Transverse colon (tissue), 4 donors: Measurements from ENCODE around the gene NEURL1. TPM values are rescaled to one million over a fixed set of nuclear protein-coding genes. Genes with fewer than 3 reads are reported as not detected.

Source experiments
- DNase-seq: peaks from one replicate; pipeline ENCODE4 v3.0.0-alpha.2; 2019
- H3K27ac ChIP-seq, 4 donors: fragments of 200-600 bp; sonication (generic); 2 replicates each; pipeline ENCODE4 v1.5.1; 2016 to 2018; ENCODE audit warnings: inconsistent platforms in 4 of 4
- H3K27me3 ChIP-seq: fragments of 200-600 bp; sonication (generic); 2 replicates; pipeline ENCODE4 v1.5.1; 2017; ENCODE audit warnings: inconsistent platforms
- H3K36me3 ChIP-seq, 4 donors: fragments of 200-600 bp; sonication (generic); 2 replicates each; pipeline ENCODE4 v1.5.1; 2017 to 2019; ENCODE audit warnings: inconsistent platforms in 4 of 4
- H3K4me1 ChIP-seq, 4 donors: fragments of 200-600 bp; sonication (generic); 2 replicates each; pipeline ENCODE4 v1.5.1; 2017 to 2020; ENCODE audit warnings: inconsistent platforms in 4 of 4
- H3K4me3 ChIP-seq, 4 donors: fragments of 200-600 bp; sonication (generic); 1 replicate in 1 of 4; 2 replicates in 3 of 4; pipeline versions ENCODE4 v1.5.1 to v1.6.1; 2017 to 2019; ENCODE audit warnings: inconsistent platforms in 4 of 4
- H3K9me3 ChIP-seq, 2 donors: fragments of 200-600 bp; sonication (generic); 2 replicates each; pipeline ENCODE4 v1.5.1; 2017 to 2019; ENCODE audit warnings: inconsistent platforms in 2 of 2
- EP300 ChIP-seq: sonication (generic); formaldehyde crosslinking; IDR thresholded peaks from one replicate; pipeline ENCODE4 v1.6.1; 2017; ENCODE audit warnings: antibody characterized with exemption, low read depth
- POLR2A ChIP-seq: fragments of 450-650 bp; IDR thresholded peaks from one replicate; pipeline ENCODE4 v1.6.1; 2016; ENCODE audit warnings: antibody characterized with exemption, mild to moderate bottlenecking, moderate library complexity
- POLR2AphosphoS5 ChIP-seq, 3 donors: sonication (generic); formaldehyde crosslinking; IDR thresholded peaks; one replicate each; pipeline ENCODE4 v1.6.1; 2016; ENCODE audit warnings: antibody characterized with exemption in 3 of 3
- WGBS, 2 donors: methylation state at CpG; one replicate each; pipeline ENCODE4 v1.1.5; 2018; ENCODE audit warnings: low coverage in 1 of 2; 5-methylcytosine and 5-hydroxymethylcytosine counted together
- in situ Hi-C, 4 donors: fragments of 200-750 bp; cut with MboI; loops; one replicate each; pipeline versions ENCODE4 v1.15.0 to v1.15.1; 2017; ENCODE audit warnings: low sequenced_read_pairs in 3 of 4, low pct_ligation_motif_present in 1 of 4, low pct_unique_long_range_greater_than_20kb in 1 of 4
- intact Hi-C: fragments of 100-400 bp; cut with DNase I; formaldehyde crosslinking; loops from one replicate; pipeline ENCODE4 v1.15.1; 2023; ENCODE audit warnings: low total_unique reads
- total RNA-seq, 4 donors: library from RNA; depleted of rRNA; stranded (reverse); fragments of >200 nt; gene quantifications; one replicate each; pipeline ENCODE4 v1.1.0, GENCODE V29; 2016
- TF ChIP-seq, protein P1 (sequence below), 5 experiments: fragments of 200-600 bp in 3 of 5; fragments of 450-650 bp in 2 of 5; sonication (generic) in 3 of 5; IDR thresholded peaks; 1 replicate in 2 of 5; 2 replicates in 3 of 5; pipeline ENCODE4 v1.5.1; 2016 to 2017; ENCODE audit warnings: antibody characterized with exemption in 5 of 5, inconsistent platforms in 3 of 5, mild to moderate bottlenecking in 2 of 5, moderate library complexity in 1 of 5

The NEURL1 gene
- total RNA-seq, 4 donors from 2014 or later = 36.7 to 177 (median 55.8) TPM

DNA sequence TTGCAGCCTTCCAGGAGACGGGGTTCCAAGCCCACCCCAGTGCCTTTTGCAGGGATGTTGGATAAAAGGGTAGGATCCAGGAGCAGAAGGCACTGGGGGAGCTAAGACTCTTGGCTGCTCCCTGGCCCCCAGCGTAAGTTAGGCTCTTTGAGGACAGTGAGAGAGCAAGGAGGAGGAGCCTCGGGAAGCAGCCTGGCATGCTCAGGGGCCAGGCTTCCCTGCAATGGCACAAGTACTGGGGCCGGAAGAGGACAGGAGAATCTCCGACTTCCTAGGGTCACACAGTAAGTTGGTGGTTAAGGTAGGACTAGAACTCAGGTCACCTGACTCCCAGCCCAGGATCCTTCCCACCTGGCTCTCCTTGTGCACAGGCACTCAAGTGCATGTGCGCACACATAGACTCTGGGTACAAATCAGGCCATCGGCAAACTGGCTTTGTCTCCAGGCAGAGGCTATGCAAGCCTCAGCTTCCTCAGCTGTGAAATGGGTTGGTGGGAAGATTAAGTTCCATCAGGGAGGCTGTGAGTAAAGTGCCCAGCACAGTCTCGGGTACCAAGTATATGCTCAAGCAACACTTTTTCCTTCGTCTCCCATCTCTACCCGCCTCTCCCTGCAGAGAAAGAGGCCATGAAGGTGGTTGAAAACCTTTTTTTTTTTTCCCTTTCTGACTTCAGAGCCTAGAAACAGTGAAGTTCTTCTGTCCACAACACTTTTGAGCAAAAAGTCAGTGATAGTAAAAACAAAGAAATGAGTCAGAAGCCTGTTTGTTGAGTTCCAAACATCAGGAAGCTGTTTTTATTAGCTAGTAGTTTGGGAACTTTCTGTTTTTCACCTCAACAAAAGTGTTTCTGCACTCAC is 79.1 kb downstream of the NEURL1 start:
- H3K27me3 ChIP-seq = no peaks in the 10 kb centered on the region
- no peak for DNase-seq
- no peaks in the 10 kb centered on the region for H3K9me3 ChIP-seq
- WGBS, 2 donors = 85 to 93% methylated on average over 3 to 10 of the region's 10 CpGs
- intact Hi-C loops = no loop called here
- no peaks in the 10 kb centered on the region for H3K36me3 ChIP-seq
- H3K4me3 ChIP-seq = no peak overlapping the region
- TF ChIP-seq POLR2AphosphoS5 (IDR thresholded peaks at IDR 0.05) (no peak), POLR2A (no peak), EP300 (no peak)
- TF ChIP-seq, protein P1, sequence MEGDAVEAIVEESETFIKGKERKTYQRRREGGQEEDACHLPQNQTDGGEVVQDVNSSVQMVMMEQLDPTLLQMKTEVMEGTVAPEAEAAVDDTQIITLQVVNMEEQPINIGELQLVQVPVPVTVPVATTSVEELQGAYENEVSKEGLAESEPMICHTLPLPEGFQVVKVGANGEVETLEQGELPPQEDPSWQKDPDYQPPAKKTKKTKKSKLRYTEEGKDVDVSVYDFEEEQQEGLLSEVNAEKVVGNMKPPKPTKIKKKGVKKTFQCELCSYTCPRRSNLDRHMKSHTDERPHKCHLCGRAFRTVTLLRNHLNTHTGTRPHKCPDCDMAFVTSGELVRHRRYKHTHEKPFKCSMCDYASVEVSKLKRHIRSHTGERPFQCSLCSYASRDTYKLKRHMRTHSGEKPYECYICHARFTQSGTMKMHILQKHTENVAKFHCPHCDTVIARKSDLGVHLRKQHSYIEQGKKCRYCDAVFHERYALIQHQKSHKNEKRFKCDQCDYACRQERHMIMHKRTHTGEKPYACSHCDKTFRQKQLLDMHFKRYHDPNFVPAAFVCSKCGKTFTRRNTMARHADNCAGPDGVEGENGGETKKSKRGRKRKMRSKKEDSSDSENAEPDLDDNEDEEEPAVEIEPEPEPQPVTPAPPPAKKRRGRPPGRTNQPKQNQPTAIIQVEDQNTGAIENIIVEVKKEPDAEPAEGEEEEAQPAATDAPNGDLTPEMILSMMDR (IDR thresholded peaks at IDR 0.05) = no peak
- no peak overlapping the region for H3K27ac ChIP-seq
- in situ Hi-C loops = no loop called here
- peaks cover 0 to 25% (median 2%) of the 10 kb centered on the region in 4 donors for H3K4me1 ChIP-seq

DNA sequence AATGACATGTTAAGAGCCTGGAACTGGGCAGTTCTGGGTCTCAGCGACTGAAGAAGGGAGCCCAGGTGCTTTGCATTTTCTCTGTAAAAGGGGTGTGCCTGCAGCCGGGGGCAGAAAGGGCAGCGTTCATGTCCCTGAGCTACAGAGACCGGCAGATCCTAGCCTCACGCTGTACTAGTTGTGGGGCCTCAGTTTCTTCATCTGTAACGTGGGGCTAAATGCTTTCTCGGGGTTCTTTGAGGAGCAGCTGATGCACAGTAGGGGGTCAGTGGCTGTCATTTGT is 79.6 kb downstream of the NEURL1 start:
- Histone ChIP-seq H3K9me3 (no peaks in the 10 kb centered on the region), H3K27ac (no peak overlapping the region), H3K4me3 (no peak overlapping the region), H3K4me1 (peaks cover 0 to 26% (median 2%) of the 10 kb centered on the region in 4 donors), H3K27me3 (no peaks in the 10 kb centered on the region), H3K36me3 (no peaks in the 10 kb centered on the region)
- WGBS, 2 donors = 60 to 84% methylated on average over 1 to 7 of the region's 7 CpGs
- no peak for DNase-seq
- no peak for TF ChIP-seq POLR2AphosphoS5 (IDR thresholded peaks at IDR 0.05)
- TF ChIP-seq, protein P1 (IDR thresholded peaks at IDR 0.05) = no peak
- no peak for TF ChIP-seq POLR2A
- no peak for TF ChIP-seq EP300
- in situ Hi-C loops = no loop called here
- intact Hi-C loops = no loop called here

DNA sequence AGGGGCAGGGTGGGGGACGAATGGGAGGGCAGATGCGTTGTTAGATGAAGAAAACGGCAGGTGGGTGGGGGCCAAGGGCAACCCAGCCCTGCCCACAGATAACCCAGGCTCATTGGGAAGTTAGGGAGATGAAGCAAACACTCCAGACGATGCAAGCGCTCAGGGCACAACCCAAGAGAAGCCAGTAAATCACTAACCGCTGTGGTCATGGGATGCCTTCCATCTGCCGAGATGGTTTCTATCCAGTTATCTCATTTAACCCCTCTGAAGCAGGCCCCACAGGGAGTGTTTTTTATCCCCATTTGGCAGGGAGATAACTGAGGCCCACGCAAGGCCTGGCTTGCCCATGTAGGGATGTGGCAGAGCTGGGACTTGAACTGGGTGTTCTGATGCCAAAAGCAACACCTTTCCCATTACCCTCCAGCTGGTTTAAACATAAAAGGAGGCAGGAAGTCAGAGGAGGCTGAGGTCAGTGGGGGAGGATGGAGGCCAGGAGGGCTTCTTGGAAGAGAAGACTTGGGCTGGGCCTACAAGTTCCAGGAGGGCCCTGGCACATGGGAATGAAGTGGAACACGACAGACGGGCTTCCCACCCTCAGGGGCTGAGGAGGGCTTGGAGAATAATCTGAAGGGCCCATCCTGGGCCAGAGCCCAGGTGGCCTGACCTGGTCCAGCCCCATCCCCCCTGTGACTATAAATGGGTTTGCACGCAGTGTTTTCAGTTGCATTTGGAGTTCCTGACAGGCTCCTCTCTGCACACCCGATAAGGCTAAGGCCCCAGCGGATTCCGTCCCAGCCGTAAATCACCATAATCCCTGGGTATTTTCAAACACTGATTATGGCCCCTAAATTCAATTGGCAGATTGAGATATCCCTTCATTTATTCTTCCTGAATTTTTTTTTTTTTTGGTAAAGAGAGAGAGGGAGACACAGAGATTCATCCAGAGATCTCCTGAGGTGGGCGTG is 80.9 kb downstream of the NEURL1 start:
- Histone ChIP-seq H3K36me3 (no peaks in the 10 kb centered on the region), H3K4me1 (peaks cover 0 to 34% (median 6%) of the 10 kb centered on the region in 4 donors), H3K27ac (no peak overlapping the region), H3K4me3 (no peak overlapping the region), H3K27me3 (no peaks in the 10 kb centered on the region), H3K9me3 (no peaks in the 10 kb centered on the region)
- in situ Hi-C loops (loop anchor here in 1 of 4 donors (25.0 kb wide), 1 partner anchor 288 kb away; the partner anchor contains the start of gene SH3PXD2A), intact Hi-C loops (no loop called here)
- TF ChIP-seq POLR2A = no peak
- no peak for TF ChIP-seq EP300
- TF ChIP-seq, protein P1 (IDR thresholded peaks at IDR 0.05) = no peak
- no peak for TF ChIP-seq POLR2AphosphoS5 (IDR thresholded peaks at IDR 0.05)
- no peak for DNase-seq
- WGBS, 2 donors = 74 to 88% methylated on average over 11 to 16 of the region's 16 CpGs
